ENCODE results near the gene ASCL2.

The ASCL2 gene, protein sequence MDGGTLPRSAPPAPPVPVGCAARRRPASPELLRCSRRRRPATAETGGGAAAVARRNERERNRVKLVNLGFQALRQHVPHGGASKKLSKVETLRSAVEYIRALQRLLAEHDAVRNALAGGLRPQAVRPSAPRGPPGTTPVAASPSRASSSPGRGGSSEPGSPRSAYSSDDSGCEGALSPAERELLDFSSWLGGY

DNA sequence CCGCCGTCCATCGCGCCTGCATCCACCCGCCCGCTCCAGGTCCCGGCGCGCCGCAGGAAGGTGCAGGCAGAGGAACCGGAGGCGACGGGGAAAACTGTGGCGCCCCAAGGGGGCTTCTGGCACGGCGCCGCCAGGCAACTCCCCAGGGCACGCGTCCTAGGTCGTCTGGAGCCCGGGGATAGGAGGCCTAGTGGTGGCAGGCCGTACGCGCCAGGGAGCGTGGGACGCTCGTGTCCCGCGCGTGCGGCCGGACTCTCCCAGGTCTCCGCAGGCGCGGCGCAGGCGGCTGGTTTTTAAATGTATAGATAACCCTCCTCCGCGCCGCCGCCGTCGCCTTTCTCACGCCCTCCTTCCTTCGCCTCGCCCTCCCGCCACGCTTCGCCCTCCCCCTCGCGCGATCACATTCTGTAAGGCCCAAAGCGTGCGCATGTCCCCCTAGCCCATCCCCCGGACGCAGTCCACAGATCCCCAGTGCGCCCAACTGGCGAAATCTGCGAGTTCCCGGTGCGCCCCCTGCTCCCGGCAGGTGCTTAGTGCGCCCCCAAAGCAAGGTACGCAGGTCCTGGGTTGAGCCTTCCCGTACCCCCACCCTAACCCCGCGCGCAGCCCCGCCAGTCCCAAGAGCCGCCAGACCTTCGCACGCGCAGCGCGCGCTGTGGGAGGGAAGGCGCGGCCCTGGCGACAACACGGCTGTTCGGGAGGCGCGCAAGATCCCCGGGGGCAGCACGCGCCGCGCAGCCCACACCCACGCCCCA is at the start of gene ASCL2:
TSS of gene ASCL2 (minus strand) at position 267 of the 755 bp plus-strand sequence. CDS start at position 11, 256 bp downstream.
- no peak for DNase-seq

DNA sequence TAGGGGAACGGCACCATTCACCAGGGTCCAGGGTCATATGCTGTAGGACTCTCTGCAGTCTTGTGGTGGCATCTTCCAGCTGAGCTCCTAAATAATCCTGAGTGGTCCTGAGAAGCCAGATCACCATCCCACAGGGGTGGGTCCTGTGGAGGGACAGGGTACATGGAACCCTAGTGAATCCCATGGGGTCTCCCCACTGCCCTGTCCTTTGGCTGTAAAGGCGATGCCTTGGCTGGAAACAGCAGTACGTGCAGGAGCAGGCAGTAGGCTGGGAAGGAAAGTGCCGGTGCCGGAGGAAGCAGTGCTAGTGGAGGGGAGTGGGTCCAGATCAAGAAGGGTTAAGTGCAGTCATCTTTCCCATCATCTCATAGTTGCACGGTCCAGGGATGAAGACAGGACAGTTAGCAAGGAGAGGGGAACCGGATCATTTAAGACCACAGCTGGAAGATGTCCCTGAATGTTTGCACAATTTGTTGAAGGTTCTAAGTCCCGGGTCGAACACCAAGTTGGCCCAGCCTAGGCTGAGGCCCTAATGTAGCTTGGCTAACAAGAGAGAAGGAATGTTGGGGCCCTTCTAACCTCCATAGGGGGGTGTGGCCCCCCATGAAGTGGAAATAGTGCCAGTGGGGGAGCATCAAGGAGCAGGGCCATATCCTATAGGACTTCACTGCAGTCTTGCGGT is 49.5 kb upstream of the ASCL2 start:
- no peak for DNase-seq

DNA sequence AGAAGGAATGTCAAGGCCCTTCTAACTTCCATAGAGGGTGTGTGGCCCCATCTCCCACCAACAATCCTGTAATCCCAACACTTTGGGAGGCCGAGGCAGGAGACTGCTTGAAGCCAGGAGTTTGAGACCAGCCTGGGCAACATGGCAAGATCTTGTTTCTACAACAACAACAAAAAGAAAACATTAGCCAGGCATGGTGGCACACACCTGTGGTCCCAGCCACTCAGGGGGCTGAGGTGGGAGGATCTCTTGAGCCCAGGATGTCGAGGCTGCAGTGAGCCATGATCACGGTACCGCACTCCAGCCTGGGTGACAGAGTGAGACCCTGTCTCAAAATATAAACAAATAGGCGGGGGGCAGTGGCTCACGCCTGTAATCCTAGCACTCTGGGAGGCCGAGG is 48.3 kb upstream of the ASCL2 start:
- DNase-seq: no peak

DNA sequence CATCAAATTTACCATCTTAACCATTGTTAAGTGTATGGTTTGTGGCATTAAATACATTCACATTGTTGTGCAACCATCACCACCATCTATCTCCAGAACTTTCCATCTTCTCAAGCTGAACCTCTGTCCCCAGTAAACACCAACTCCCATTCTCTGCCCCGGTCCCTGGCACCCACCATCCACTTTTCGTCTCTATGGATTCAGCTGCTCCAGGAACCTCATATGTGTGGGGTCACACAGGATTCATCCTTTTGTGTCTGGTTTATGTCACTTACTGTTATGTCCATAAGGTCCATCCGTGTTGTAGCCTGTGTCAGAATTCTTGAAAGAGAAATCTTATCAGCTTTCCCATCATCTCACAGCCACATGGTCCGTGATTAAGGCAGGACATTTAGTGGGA is 47.7 kb upstream of the ASCL2 start:
- DNase-seq: no peak

DNA sequence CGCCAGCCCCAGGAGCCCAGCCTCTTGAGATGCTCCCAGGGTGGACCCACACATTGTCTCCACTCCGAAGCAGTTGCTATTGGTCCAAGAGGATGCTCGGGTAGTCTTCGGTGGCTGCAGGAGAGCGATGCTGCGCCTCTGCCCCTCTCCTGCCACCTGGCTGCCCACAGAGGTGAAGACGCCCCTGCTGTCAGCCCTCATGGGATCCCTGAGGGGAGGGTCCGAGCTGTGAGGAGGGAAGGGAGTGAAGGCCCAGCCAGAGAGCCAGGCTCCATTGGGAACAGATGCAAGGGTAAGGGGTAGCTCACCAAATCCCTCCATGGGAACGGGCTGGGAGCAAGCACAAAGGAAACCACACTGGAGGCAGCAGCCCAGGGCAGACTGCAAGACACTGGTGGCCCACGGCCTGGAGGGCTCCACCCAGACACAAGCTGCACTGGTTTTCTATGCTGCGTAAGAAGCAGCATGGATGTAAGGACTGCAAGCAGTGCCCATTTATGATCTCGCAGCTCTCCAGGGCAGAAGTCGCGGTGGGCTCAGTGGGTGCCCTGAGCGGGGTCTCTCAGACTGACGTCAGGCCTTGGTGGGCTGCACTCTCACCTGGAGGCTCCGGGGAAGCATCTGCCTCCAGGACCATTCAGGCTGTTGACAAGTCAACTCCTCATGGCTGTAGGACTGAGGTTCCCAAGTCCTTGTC is 47.1 kb upstream of the ASCL2 start:
- DNase-seq: no peak

DNA sequence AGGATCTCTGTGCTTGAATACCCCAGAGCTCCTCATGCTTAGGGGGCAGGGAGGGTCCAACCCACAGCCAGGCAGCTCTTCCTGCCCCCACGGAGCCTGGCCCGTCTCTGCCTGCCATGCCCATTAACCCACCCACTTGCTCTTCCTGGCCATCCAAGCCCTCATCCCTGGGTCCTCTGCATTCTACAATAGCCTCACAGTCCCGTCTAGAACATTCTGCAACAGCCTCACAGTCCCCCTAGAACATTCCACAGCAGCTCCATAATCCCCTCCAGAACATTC is 46.5 kb upstream of the ASCL2 start:
- no peak for DNase-seq

DNA sequence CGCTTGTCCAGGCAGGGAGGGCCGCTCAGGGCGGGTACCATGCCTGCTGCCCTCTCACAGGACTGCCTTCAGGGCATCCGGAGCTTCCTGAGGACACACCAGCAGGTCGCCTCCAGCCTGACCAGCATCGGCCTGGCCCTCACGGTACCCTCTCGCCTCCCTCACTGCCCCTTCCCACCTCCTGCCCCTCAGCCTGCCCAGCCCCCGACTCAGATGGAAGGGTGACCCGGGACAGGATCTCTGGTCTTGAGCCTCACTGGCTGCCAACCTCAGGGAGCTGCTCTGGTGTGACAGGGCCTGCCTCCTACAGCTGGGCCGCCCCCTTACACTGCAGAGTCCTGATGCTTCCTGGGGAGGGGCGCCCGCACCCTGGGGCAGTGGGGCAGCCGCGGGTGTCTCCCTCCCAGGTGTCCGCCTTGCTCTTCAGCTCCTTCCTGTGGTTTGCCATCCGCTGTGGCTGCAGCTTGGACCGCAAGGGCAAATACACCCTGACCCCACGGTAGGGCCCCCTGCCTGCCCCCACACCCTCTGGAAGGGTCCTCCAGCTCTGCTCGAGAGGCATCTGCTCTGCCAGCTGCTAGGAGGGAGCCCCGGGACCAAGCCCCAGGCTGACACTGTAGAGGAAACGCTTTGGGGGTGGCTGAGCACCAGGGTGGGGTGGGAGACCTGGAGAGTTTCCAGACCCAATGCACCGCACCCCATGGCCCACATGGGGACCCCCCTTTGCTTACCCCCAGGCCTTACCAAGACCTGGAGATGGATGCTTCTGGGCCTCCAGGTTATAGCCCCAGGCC is 46.0 kb upstream of the ASCL2 start:
- no peak for DNase-seq

DNA sequence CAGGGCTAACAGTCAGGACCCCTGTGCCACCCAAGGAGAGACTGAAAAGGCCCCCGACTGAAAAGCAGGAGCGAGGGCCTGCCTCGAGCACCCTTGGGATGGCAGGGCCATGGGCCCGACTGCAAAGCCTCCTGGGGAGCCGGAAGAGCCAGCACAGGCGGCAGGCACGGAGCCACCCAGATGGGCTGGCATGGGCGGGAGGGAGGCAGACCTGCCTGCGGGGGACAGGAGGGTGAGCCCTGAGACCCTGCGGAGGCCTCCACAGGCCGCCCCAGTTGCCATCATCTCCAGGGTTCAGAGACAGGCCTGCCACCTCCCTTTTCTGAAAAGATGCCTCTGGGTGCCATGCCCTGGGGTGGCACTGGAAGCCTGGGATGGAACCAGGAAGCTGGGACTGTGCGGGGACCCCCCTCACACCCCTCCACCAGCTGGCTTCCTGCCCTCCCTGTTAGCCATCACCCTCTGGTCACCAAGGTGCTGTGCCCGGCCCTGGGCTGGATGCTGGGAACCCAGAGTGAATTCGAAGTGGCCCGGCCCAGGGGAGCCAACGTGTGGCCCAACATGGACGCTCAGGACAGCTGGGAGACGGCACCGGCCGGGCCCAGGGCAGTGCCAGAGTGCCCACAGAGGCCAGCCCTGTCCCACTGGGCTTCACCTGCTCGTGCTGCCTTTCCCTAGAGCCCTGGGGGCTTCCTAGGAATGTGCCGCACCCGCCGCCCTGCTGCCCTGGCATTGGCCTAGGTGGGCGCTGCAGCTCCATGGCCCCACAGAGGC is 45.2 kb upstream of the ASCL2 start:
- no peak for DNase-seq

DNA sequence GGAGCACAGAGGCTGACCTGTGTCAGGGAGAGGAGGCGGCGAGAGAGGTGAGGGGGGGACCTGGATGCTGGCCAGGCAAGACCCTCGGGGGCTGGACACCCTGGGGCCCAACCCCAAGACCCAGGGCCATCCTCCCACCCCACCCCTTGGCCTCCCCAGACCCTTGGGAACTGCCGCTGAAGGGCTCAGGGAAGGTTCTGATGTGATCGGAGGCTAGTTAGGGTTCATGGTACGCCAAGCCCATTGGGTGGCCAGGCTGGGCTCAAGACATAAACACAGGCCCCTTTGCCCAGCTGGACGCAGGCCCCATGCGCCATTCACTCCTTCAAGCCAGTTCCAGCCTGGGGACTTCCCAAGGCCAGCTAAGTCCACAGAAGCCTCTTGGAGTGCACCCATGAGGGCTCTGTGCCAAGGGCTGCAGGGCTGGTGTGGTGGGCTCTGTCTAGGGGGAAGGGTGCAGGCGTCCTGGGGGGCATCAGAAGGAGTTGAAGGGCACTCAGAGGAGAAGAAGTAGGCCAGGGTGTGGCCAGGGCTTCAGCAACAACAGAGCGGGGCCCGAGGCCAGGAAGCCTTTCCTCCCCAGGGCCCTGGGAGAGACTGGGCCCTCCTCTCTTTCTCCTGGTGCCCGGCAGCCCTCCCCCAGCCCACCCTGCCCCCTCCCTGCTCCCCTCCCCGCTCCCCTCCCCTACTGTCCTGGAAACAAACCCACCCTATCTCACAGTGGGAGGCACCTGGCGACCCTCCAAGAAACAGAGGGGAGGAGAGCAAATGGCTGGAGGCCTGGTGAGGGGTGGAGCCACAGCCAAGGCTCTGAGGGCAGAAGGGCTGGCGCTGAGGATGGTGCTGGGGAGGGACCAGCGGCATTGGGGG is 44.4 kb upstream of the ASCL2 start:
- no peak for DNase-seq

DNA sequence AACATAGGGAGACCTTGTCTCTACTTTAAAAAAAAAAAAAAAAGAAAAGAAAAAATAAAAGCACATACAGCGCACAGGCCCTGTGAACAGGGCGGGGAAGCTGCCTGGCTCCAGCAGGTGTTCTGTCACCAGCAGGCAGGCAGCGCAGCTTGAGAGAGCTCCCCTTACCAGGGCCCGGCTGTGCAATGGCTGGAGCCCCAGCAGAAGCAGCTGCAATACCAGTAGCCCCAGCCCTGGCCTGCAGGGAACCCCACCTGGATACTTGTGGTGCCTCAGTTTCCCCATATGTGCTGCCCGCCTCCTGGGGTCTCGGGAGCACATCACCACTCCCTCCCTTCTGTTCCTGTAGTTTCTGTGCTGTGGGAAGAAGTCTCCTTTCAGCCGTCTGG is 43.7 kb upstream of the ASCL2 start:
- DNase-seq: no peak

DNA sequence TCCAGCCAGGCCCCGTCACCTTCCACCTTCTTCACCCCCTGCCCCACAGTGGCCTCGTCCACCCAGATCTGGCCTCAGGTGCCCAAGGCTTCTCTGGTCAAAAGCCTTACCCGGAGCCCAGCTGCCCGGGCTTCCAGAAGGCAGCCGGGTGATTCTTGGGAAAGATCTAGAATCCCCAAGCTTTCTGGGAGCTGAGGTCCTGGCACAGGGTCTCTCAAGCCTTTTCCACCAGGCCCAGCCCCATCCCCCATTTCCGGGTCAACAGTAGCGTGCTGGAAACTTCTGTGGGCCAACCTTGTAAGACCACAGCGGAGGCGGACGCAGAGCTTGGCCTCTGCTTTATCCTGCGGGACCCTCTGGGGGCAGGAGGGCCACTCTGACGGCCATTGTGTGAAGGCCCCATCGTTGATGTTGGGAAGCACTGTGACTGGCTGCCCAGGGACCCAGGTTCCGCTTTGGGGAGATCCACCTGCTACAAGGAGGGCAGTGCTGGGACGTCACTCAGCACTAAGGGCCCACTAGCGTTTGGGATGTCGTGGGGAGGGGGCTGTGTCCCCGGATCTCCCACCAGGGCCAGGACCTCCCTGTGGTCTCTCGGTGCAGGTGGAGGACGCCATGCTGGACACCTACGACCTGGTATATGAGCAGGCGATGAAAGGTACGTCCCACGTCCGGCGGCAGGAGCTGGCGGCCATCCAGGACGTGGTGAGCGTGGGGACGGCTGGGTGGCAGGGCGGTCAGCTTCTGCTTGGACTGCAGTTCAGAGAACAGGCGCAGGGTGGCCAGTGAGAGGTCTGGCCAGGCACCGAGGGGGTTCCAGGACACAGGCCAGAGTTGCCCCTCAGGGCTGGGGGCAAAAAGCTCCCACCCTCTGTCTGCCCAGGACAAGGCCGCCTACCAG is 42.9 kb upstream of the ASCL2 start:
- DNase-seq: no peak

DNA sequence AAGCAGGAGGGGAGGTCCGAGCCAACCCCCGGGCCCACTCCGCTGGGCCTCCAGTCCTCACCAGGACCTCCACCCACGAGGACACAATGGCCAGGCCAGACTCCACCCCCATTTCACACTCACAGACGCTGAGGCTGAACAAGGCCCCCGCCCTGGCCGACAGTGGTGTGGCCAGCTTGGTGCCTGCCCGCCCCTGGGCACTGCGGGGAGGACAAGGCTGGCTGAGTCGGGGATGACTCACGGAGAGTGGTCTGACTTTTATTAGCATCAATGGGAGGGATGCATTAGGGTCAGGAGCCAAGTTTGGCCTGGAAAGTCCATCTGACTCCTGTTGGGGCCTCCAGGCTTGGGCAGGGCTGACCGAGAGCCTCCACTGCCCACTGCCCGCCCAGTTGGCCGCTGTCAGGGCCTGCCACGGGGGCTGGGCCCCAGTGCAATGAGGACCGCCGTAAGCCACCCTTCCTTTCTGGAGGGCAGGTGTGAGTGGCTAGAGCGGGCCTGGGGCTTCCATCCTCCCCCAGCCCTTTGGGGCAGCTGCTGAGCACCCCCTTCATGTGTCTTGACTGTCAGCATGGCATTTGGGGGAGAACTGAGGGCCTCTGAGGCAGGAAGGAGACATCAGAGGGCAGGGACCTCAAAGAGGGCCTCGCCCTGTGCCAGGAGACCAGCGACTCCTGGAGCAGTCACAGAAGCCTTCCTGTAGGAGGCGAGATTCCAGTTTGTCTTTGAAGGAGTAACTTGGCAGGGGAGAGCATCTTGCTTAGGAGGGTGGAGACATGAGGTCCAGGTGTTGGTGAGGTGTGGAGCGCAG is 42.0 kb upstream of the ASCL2 start:
- DNase-seq: no peak

DNA sequence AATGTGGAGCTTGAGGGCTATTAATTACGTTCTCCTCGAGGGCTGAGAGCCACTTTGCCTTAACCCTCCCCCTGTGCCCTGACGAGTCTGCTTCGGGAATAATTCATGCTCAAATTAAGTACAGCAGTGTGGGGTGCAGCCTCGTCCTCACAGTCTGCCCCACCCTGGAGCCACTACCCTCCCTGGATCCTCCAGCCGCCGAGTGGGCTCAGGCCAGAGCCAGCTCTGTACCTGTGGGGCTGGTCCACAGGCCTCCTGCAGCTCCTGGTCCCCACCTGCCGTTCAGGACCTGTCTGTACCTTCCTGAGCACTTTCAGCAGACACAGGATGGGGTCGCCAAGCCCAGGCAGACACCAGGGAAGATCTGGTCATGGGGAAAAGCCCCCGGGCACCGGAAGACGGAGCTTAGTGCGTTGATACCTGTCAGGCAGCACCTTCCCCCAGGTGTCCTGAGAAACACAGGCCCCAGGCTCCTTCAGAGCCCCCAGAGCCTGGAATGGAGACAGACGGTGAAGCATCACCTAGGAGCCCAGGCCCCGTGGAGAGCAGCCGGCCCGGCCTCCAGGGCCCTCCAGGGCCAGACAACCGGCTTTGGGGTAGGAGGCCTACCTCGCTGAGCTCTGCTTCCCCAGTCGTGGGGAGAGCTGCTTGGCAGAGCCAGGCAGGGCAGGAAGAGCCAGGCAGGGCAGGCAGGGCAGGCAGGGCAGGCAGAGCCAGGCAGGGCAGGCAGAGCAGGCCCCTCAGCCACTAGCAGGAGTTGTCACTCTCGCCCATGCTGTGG is 41.2 kb upstream of the ASCL2 start:
- DNase-seq: no peak

DNA sequence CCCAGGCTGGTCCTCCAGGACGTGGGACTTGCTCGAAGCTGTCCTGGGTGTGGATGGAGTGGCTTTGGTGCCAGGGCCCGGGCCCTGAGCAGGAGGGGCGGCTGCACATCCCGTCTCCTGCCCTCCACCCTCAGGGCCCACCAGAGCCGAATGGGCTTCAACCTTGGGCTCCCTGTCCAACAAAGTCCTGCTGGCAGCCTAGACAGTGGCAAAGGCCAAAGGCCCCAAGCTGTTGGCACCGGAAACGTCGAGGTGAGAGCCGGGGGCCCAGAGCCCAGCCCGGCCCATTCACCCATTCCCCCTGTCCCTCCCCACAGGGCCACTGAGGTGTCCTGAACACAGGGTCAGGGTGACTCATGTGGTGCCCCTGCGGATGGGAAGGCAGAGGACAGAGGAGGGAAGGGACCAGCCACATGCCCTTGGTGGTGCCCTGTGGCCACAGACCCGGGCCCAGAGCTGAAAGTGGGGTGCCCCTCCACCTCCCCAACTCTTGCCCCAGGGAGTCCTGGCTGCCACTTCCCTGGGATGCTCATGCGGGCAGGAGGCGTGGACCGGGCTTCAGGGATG is 40.5 kb upstream of the ASCL2 start:
- DNase-seq: no peak

DNA sequence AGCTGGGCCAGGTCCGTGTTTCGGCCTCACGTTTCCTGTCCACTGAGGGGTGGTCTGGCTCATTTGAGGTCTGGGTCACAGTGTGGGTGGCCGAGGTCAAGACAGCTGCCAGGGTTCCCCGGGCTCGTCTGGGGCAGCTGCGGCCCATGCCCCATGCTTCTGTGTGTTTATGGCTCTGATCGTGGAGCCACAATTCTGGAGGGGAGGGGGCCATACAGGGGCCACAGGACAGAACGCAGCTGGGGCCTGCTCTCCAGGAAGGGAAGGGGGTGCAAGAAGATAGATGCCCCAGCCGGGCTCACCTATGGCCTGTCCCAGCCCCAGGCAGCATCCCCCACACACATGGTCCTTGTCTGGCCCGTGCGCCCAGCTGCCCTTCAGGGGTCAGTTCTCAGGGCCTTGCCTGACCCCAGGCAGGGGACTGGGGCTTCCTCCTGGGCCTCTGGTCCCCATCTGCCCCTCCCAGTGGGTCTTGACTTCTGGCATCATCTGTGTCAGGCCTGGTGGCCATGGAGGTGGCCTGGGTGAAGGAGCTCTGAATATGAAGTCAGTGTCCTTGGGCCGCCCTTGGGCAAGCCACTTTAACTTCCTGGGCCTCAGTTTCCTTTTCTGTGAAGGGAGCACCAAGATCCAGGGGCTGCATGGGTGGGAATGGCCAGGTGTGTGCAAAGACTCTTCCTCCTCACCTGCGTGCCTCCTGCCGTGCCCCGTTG is 39.8 kb upstream of the ASCL2 start:
- DNase-seq: no peak

DNA sequence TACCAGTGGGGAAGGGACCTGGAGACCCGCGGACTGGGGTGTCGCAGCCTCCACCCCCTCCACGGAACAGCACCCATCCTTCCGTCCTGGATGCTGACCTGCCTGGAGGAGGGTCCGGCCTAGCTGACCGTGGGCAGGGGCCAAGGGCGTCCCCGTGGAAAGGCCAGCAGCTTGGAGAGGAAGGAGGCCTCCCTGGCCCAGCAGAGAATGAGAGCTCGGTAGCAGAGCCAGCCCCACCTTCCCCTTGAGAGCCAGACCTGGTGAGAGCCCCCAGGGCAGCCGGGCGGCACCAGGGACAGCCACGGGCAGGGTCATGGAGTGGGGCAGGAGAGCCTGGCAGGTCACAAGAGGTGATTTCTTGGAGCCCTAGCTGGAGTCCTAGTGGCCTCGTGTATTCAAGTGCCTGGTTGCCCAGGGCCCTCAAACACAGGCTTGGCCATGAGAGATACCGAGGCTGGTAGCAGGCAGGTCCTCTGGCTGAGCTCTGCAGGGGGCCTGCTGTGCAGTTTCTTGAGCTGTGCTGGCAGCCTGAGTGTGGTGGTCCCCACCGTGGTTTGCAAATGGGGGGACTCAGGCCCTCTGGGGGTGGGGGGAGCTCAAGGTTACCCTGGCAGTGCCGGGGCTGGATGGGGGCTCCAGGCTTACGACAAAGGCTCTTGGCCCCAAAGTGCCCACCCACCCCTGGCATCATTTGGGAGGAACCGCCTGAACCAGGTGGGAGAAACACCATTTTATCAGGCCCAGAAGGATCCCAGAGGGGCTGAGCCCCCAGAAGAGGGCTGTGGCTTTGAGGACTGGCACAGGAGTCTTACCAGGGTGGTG is 39.1 kb upstream of the ASCL2 start:
- no peak for DNase-seq
